ENCODE measurements around the gene TRAF2. TPM values are rescaled to one million over a fixed set of nuclear protein-coding genes. Genes with fewer than 3 reads are reported as not detected.
A peak's percentile ranks its signal among the peaks of the same experiment; 100 is the strongest.

Gene TRAF2
- total and polyA plus RNA-seq, 9 of the 15 experiments (the other 6 are each of a cell fraction or from before 2014, with no cell fraction given), result 0.24 to 45.2 (median 18.0) TPM

- TF ChIP-seq ZNF3 (CRISPR knock-in tag; IDR thresholded peaks at IDR 0.05) (no peak), POLR2B (IDR thresholded peaks at IDR 0.05; ENCODE audit: low read depth, partially characterized antibody) (peak; percentile 96), MNT (conservative IDR thresholded peaks at IDR 0.05) (peak; percentile 87 to 93), TAF7 (tag; IDR thresholded peaks at IDR 0.05) (peak; percentile 75), HMBOX1 (IDR thresholded peaks at IDR 0.05) (no peak), CEBPB (tag; IDR thresholded peaks at IDR 0.05) (peak; percentile 96), FUS (optimal IDR thresholded peaks at IDR 0.05; ENCODE audit: low read depth, low read length) (no peak), RBBP5 (IDR thresholded peaks at IDR 0.05; ENCODE audit: borderline replicate concordance, insufficient read depth, low read length, poor library complexity, severe bottlenecking) (peak; percentile 35), ATF4 (CRISPR knock-in tag; IDR thresholded peaks at IDR 0.05) (peak; percentile 94), ATF7 (IDR thresholded peaks at IDR 0.05) (peak; percentile 90), NCOA4 (IDR thresholded peaks at IDR 0.05; ENCODE audit: partially characterized antibody) (no peak), NFIC (IDR thresholded peaks at IDR 0.05) (peak; percentile 51), KLF13 (tag; IDR thresholded peaks at IDR 0.05; ENCODE audit: borderline replicate concordance, low read depth) (peak; percentile 64; the same call in 1 of the 2 replicates), FOXK2 (conservative IDR thresholded peaks at IDR 0.05 in 1 of 2, IDR thresholded peaks at IDR 0.05 in 1 of 2; ENCODE audit: low read depth in 2 of 2) (peak; percentile 47 to 68; a peak in 2 of 4 replicates), ELF4 (CRISPR knock-in tag; IDR thresholded peaks at IDR 0.05) (peak; percentile 79), AFF4 (CRISPR knock-in tag; IDR thresholded peaks at IDR 0.05) (peak; percentile 55; the same call in 1 of the 2 replicates), ZBTB12 (CRISPR knock-in tag; IDR thresholded peaks at IDR 0.05) (peak; percentile 32; the same call in 1 of the 2 replicates), PHB (CRISPR knock-in tag; IDR thresholded peaks at IDR 0.05) (peak; percentile 16; the same call in 1 of the 2 replicates)
Observed at GRCh38 chr9:136849038-136849959, 37.0 kb upstream of the TRAF2 start, which contains the start of gene PHPT1 (continued).
